ENCODE measurements around the gene KIF26A. TPM values are rescaled to one million over a fixed set of nuclear protein-coding genes. Genes with fewer than 3 reads are reported as not detected.

KIF26A gene
- total RNA-seq, 2 experiments from 2014 or later: 0.29 to 0.38 TPM

Small RNA genes within 50 kb of the gene (microRNA-seq; reads per million reads assigned to microRNA genes)
- gene MIR203A (ENCODE audit: borderline microRNAs expressed, borderline number of aligned reads, borderline replicate concordance) (not detected), gene MIR203B (ENCODE audit: borderline microRNAs expressed, borderline number of aligned reads, borderline replicate concordance) (not detected)

Other genes with a start within 250 kb of the KIF26A start
- under 1 TPM; 0.19 to 0.85 TPM for gene TDRD9, start 210.1 kb upstream of the KIF26A start, total RNA-seq
- gene RD3L, start 196.1 kb upstream of the KIF26A start, total RNA-seq: not detected
- gene ASPG, start 52.9 kb upstream of the KIF26A start, total RNA-seq: not detected